Endothelial cell of umbilical vein (primary cell): ENCODE results near the gene SYT2. TPM values are rescaled to one million over a fixed set of nuclear protein-coding genes. Genes with fewer than 3 reads are reported as not detected.
A peak's percentile ranks its signal among the peaks of the same experiment; 100 is the strongest.

ENCODE experiments used
- BruUV-seq: library from RNA; stranded (reverse); fragments of 400-500 nt; replicated peaks from 2 replicates; lab custom pipeline; 2021; lab: Mats Ljungman, UMichigan
- CTCF ChIA-PET: fragments of 300-600, 350-600 bp; sonication (Branson Sonifier 250); formaldehyde crosslinking; loops from one replicate; lab custom pipeline; 2021; ENCODE audit warnings: antibody characterized with exemption, inconsistent platforms; lab: Charles Lee
- POLR2A ChIA-PET: fragments of 300-600, 350-600 bp; sonication (Branson Sonifier 250); formaldehyde crosslinking; loops from one replicate; lab custom pipeline; 2021; ENCODE audit warnings: antibody characterized with exemption, inconsistent platforms; lab: Charles Lee
- DNase-seq: peaks from one replicate; pipeline ENCODE4 v3.0.0-alpha.2; 2011; ENCODE audit warnings: low read depth, low spot score
- FAIRE-seq: peaks from 2 replicates; lab custom pipeline; 2011; peaks lifted over from hg19 to GRCh38; lab: Jason Lieb, UNC
- H2AFZ ChIP-seq: 2 replicates; pipeline ENCODE4 v1.6.0; 2012; ENCODE audit warnings: low read depth, low read length, control low read depth, inconsistent platforms
- H3K27ac ChIP-seq: 2 replicates; pipeline ENCODE4 v1.5.1; 2011; ENCODE audit warnings: low read depth, mild to moderate bottlenecking, control low read depth, low read length, moderate library complexity; ENCODE audit not compliant: insufficient read depth
- H3K27me3 ChIP-seq, 2 experiments: 2 replicates each; pipeline versions ENCODE4 v1.6.0 to v1.6.1; 2011; ENCODE audit warnings: low read length in 2 of 2, mixed read lengths in 1 of 2; ENCODE audit not compliant: control insufficient read depth in 2 of 2, insufficient read depth in 2 of 2
- H3K36me3 ChIP-seq, 2 experiments: 2 replicates in 1 of 2; 3 replicates in 1 of 2; pipeline ENCODE4 v1.5.1; 2011; ENCODE audit warnings: low read length in 2 of 2, mild to moderate bottlenecking in 1 of 2, moderate library complexity in 1 of 2; ENCODE audit not compliant: control insufficient read depth in 2 of 2, insufficient read depth in 2 of 2; ENCODE audit errors: extremely low read depth in 1 of 2
- H3K4me1 ChIP-seq: 3 replicates; pipeline ENCODE4 v1.5.1; 2011; ENCODE audit warnings: mild to moderate bottlenecking, low read length; ENCODE audit not compliant: control insufficient read depth, insufficient read depth; ENCODE audit errors: extremely low read depth
- H3K4me2 ChIP-seq: 2 replicates; pipeline ENCODE4 v1.6.1; 2011; ENCODE audit warnings: low read length, control low read depth, mixed read lengths; ENCODE audit not compliant: insufficient read depth
- H3K4me3 ChIP-seq, 3 experiments: fragments of 200-600 bp in 1 of 3; sonication (generic), shearing (Covaris generic) in 1 of 3; replicated peaks in 1 of 3; 2 replicates each; pipeline ENCODE4 v1.5.1; 2011 to 2016; ENCODE audit warnings: control low read depth in 3 of 3, low read length in 3 of 3, mild to moderate bottlenecking in 2 of 3, inconsistent platforms in 1 of 3, low read depth in 1 of 3, moderate library complexity in 1 of 3; ENCODE audit not compliant: insufficient read depth in 1 of 3
- H3K79me2 ChIP-seq: 2 replicates; pipeline ENCODE4 v1.6.0; 2012; ENCODE audit warnings: low read length, inconsistent platforms; ENCODE audit not compliant: control insufficient read depth, insufficient read depth
- H3K9ac ChIP-seq: replicated peaks from 2 replicates; pipeline ENCODE3; 2011; ENCODE audit warnings: low read length, control low read depth; ENCODE audit not compliant: insufficient read depth; ENCODE audit errors: extremely low read depth
- H3K9me1 ChIP-seq: replicated peaks from 3 replicates; pipeline ENCODE4 v1.6.0; 2011; ENCODE audit warnings: mild to moderate bottlenecking, low read length; ENCODE audit not compliant: control insufficient read depth, insufficient read depth; ENCODE audit errors: extremely low read depth
- H3K9me3 ChIP-seq: replicated peaks from 2 replicates; pipeline ENCODE4 v1.5.1; 2012; ENCODE audit warnings: low read length, inconsistent platforms; ENCODE audit not compliant: control insufficient read depth, insufficient read depth
- H4K20me1 ChIP-seq: replicated peaks from 2 replicates; pipeline ENCODE3; 2011; ENCODE audit warnings: mild to moderate bottlenecking, low read length; ENCODE audit not compliant: control insufficient read depth, insufficient read depth; ENCODE audit errors: extremely low read depth
- CTCF ChIP-seq, 2 donors: IDR thresholded peaks; 1 replicate in 1 of 2; 2 replicates in 1 of 2; pipeline ENCODE4 v1.5.1; 2011; ENCODE audit warnings: low read length in 2 of 2, mild to moderate bottlenecking in 2 of 2, moderate library complexity in 2 of 2, control low read depth in 1 of 2, inconsistent platforms in 1 of 2, low read depth in 1 of 2; ENCODE audit not compliant: insufficient read depth in 1 of 2; ENCODE audit errors: extremely low read depth in 1 of 2
- EZH2 ChIP-seq: IDR thresholded peaks from 2 replicates; pipeline ENCODE4 v1.6.1; 2012; ENCODE audit warnings: borderline replicate concordance, low read depth, mild to moderate bottlenecking, moderate library complexity, low read length, inconsistent platforms; ENCODE audit not compliant: severe bottlenecking
- FOS ChIP-seq: IDR thresholded peaks from 2 replicates; pipeline ENCODE4 v1.6.1; 2011; ENCODE audit warnings: mild to moderate bottlenecking, low read length, moderate library complexity, borderline replicate concordance; ENCODE audit not compliant: insufficient read depth
- GATA2 ChIP-seq: IDR thresholded peaks from 2 replicates; pipeline ENCODE4 v1.7.0; 2011; ENCODE audit warnings: low read depth, mild to moderate bottlenecking, moderate library complexity, mixed read lengths, low read length; ENCODE audit not compliant: insufficient read length, insufficient read depth
- JUN ChIP-seq: IDR thresholded peaks from 2 replicates; pipeline ENCODE4 v1.6.1; 2011; ENCODE audit warnings: borderline replicate concordance, low read depth; ENCODE audit not compliant: insufficient read length, insufficient read depth
- MYC ChIP-seq: IDR thresholded peaks from one replicate; pipeline ENCODE4 v1.6.1; 2011; ENCODE audit warnings: mild to moderate bottlenecking, low read depth, low read length
- POLR2AphosphoS5 ChIP-seq: IDR thresholded peaks from 2 replicates; pipeline ENCODE4 v1.6.1; 2012; ENCODE audit warnings: low read depth, mild to moderate bottlenecking, control low read depth, low read length, moderate library complexity; ENCODE audit not compliant: insufficient read depth
- dilution Hi-C: fragments of 300-500 bp; cut with MboI; formaldehyde crosslinking; loops from one replicate; pipeline ENCODE4 v1.15.0; 2019; ENCODE audit warnings: low sequenced_read_pairs; ENCODE audit not compliant: extremely low pct_ligation_motif_present
- intact Hi-C: fragments of 100-400 bp; cut with micrococcal nuclease; formaldehyde crosslinking; loops from one replicate; pipeline ENCODE4 v1.10.0; 2022
- polyA plus RNA-seq, 4 experiments: library from polyadenylated mRNA; depleted of rRNA in 3 of 4; stranded (reverse) in 3 of 4; unstranded in 1 of 4; fragments of >200 nt; gene quantifications; 2 replicates each; pipeline versions ENCODE4 v1.2.1 to v1.2.3, GENCODE V29; 2011 to 2012; ENCODE audit warnings: missing spikeins in 1 of 4
- total RNA-seq: library from RNA; stranded (reverse); gene quantifications from 2 replicates; pipeline ENCODE4 v1.2.3, GENCODE V29; 2021

Gene SYT2
- total and polyA plus RNA-seq, 2 donors (not counting 3 experiments of a cell fraction or from before 2014, with no cell fraction given), result not detected

- H3K27me3 ChIP-seq, result no peaks in the 10 kb centered on the region
- no peaks in the 10 kb centered on the region for H4K20me1 ChIP-seq
- H3K4me1 ChIP-seq, result no peaks in the 10 kb centered on the region
- peaks cover 33 to 36% of the 10 kb centered on the region in 2 experiments for H3K36me3 ChIP-seq
- POLR2A ChIA-PET, result no interaction called here
- CTCF ChIA-PET, result interaction anchor here (0.9 to 2.6 kb wide), 2 partner anchors 9 to 12 kb away, joined by 3 to 15 read pairs; no protein-coding TSS in a partner anchor
- H3K4me2 ChIP-seq, result no peak overlapping the region
- H3K9me3 ChIP-seq, result no peaks in the 10 kb centered on the region
- H3K9ac ChIP-seq, result no peak overlapping the region
- H3K79me2 ChIP-seq, result no peaks in the 10 kb centered on the region
- dilution Hi-C loops (no loop called here), intact Hi-C loops (no loop called here)
- TF ChIP-seq JUN (no peak), FOS (no peak), MYC (no peak), CTCF (IDR thresholded peaks at IDR 0.05; ENCODE audit: extremely low read depth in 1 of 2, insufficient read depth in 1 of 2, low read depth in 1 of 2, low read length in 2 of 2) (no peak), GATA2 (no peak), EZH2 (no peak), POLR2AphosphoS5 (no peak)
- no peak overlapping the region for H3K27ac ChIP-seq
- TSS peak; percentile 25 for BruUV-seq
- DNase-seq (no peak), FAIRE-seq (no peak)
- no peak overlapping the region for H3K4me3 ChIP-seq
- H3K9me1 ChIP-seq, result no peaks in the 10 kb centered on the region
- H2AFZ ChIP-seq, result no peak overlapping the region
These were observed 18.7 kb upstream of the SYT2 start for GRCh38 chr1:202728951-202729350.
